Endothelial cell of umbilical vein (primary cell): ENCODE measurements around the gene DNASE1L1. TPM values are rescaled to one million over a fixed set of nuclear protein-coding genes. Genes with fewer than 3 reads are reported as not detected.
A peak's percentile ranks its signal among the peaks of the same experiment; 100 is the strongest.

Experiments
- BruUV-seq: library from RNA; stranded (reverse); fragments of 400-500 nt; replicated peaks from 2 replicates; lab custom pipeline; 2021; lab: Mats Ljungman, UMichigan
- CTCF ChIA-PET: fragments of 300-600, 350-600 bp; sonication (Branson Sonifier 250); formaldehyde crosslinking; loops from one replicate; lab custom pipeline; 2021; ENCODE audit warnings: antibody characterized with exemption, inconsistent platforms; lab: Charles Lee
- POLR2A ChIA-PET: fragments of 300-600, 350-600 bp; sonication (Branson Sonifier 250); formaldehyde crosslinking; loops from one replicate; lab custom pipeline; 2021; ENCODE audit warnings: antibody characterized with exemption, inconsistent platforms; lab: Charles Lee
- DNase-seq: peaks from one replicate; pipeline ENCODE4 v3.0.0-alpha.2; 2011; ENCODE audit warnings: low read depth, low spot score
- FAIRE-seq: peaks from 2 replicates; lab custom pipeline; 2011; peaks lifted over from hg19 to GRCh38; lab: Jason Lieb, UNC
- H2AFZ ChIP-seq: 2 replicates; pipeline ENCODE4 v1.6.0; 2012; ENCODE audit warnings: low read depth, low read length, control low read depth, inconsistent platforms
- H3K27ac ChIP-seq: 2 replicates; pipeline ENCODE4 v1.5.1; 2011; ENCODE audit warnings: low read depth, mild to moderate bottlenecking, control low read depth, low read length, moderate library complexity; ENCODE audit not compliant: insufficient read depth
- H3K27me3 ChIP-seq, 2 experiments: 2 replicates each; pipeline versions ENCODE4 v1.6.0 to v1.6.1; 2011; ENCODE audit warnings: low read length in 2 of 2, mixed read lengths in 1 of 2; ENCODE audit not compliant: control insufficient read depth in 2 of 2, insufficient read depth in 2 of 2
- H3K36me3 ChIP-seq, 2 experiments: 2 replicates in 1 of 2; 3 replicates in 1 of 2; pipeline ENCODE4 v1.5.1; 2011; ENCODE audit warnings: low read length in 2 of 2, mild to moderate bottlenecking in 1 of 2, moderate library complexity in 1 of 2; ENCODE audit not compliant: control insufficient read depth in 2 of 2, insufficient read depth in 2 of 2; ENCODE audit errors: extremely low read depth in 1 of 2
- H3K4me1 ChIP-seq: 3 replicates; pipeline ENCODE4 v1.5.1; 2011; ENCODE audit warnings: mild to moderate bottlenecking, low read length; ENCODE audit not compliant: control insufficient read depth, insufficient read depth; ENCODE audit errors: extremely low read depth
- H3K4me2 ChIP-seq: 2 replicates; pipeline ENCODE4 v1.6.1; 2011; ENCODE audit warnings: low read length, control low read depth, mixed read lengths; ENCODE audit not compliant: insufficient read depth
- H3K4me3 ChIP-seq, 3 experiments: fragments of 200-600 bp in 1 of 3; sonication (generic), shearing (Covaris generic) in 1 of 3; replicated peaks in 1 of 3; 2 replicates each; pipeline ENCODE4 v1.5.1; 2011 to 2016; ENCODE audit warnings: control low read depth in 3 of 3, low read length in 3 of 3, mild to moderate bottlenecking in 2 of 3, inconsistent platforms in 1 of 3, low read depth in 1 of 3, moderate library complexity in 1 of 3; ENCODE audit not compliant: insufficient read depth in 1 of 3
- H3K79me2 ChIP-seq: 2 replicates; pipeline ENCODE4 v1.6.0; 2012; ENCODE audit warnings: low read length, inconsistent platforms; ENCODE audit not compliant: control insufficient read depth, insufficient read depth
- H3K9ac ChIP-seq: replicated peaks from 2 replicates; pipeline ENCODE3; 2011; ENCODE audit warnings: low read length, control low read depth; ENCODE audit not compliant: insufficient read depth; ENCODE audit errors: extremely low read depth
- H3K9me1 ChIP-seq: replicated peaks from 3 replicates; pipeline ENCODE4 v1.6.0; 2011; ENCODE audit warnings: mild to moderate bottlenecking, low read length; ENCODE audit not compliant: control insufficient read depth, insufficient read depth; ENCODE audit errors: extremely low read depth
- H3K9me3 ChIP-seq: replicated peaks from 2 replicates; pipeline ENCODE4 v1.5.1; 2012; ENCODE audit warnings: low read length, inconsistent platforms; ENCODE audit not compliant: control insufficient read depth, insufficient read depth
- H4K20me1 ChIP-seq: replicated peaks from 2 replicates; pipeline ENCODE3; 2011; ENCODE audit warnings: mild to moderate bottlenecking, low read length; ENCODE audit not compliant: control insufficient read depth, insufficient read depth; ENCODE audit errors: extremely low read depth
- CTCF ChIP-seq, 2 donors: IDR thresholded peaks; 1 replicate in 1 of 2; 2 replicates in 1 of 2; pipeline ENCODE4 v1.5.1; 2011; ENCODE audit warnings: low read length in 2 of 2, mild to moderate bottlenecking in 2 of 2, moderate library complexity in 2 of 2, control low read depth in 1 of 2, inconsistent platforms in 1 of 2, low read depth in 1 of 2; ENCODE audit not compliant: insufficient read depth in 1 of 2; ENCODE audit errors: extremely low read depth in 1 of 2
- EZH2 ChIP-seq: IDR thresholded peaks from 2 replicates; pipeline ENCODE4 v1.6.1; 2012; ENCODE audit warnings: borderline replicate concordance, low read depth, mild to moderate bottlenecking, moderate library complexity, low read length, inconsistent platforms; ENCODE audit not compliant: severe bottlenecking
- FOS ChIP-seq: IDR thresholded peaks from 2 replicates; pipeline ENCODE4 v1.6.1; 2011; ENCODE audit warnings: mild to moderate bottlenecking, low read length, moderate library complexity, borderline replicate concordance; ENCODE audit not compliant: insufficient read depth
- GATA2 ChIP-seq: IDR thresholded peaks from 2 replicates; pipeline ENCODE4 v1.7.0; 2011; ENCODE audit warnings: low read depth, mild to moderate bottlenecking, moderate library complexity, mixed read lengths, low read length; ENCODE audit not compliant: insufficient read length, insufficient read depth
- JUN ChIP-seq: IDR thresholded peaks from 2 replicates; pipeline ENCODE4 v1.6.1; 2011; ENCODE audit warnings: borderline replicate concordance, low read depth; ENCODE audit not compliant: insufficient read length, insufficient read depth
- MYC ChIP-seq: IDR thresholded peaks from one replicate; pipeline ENCODE4 v1.6.1; 2011; ENCODE audit warnings: mild to moderate bottlenecking, low read depth, low read length
- POLR2A ChIP-seq: IDR thresholded peaks from 2 replicates; pipeline ENCODE4 v1.6.1; 2012; ENCODE audit warnings: low read depth, mild to moderate bottlenecking, control low read depth, low read length
- POLR2AphosphoS5 ChIP-seq: IDR thresholded peaks from 2 replicates; pipeline ENCODE4 v1.6.1; 2012; ENCODE audit warnings: low read depth, mild to moderate bottlenecking, control low read depth, low read length, moderate library complexity; ENCODE audit not compliant: insufficient read depth
- dilution Hi-C: fragments of 300-500 bp; cut with MboI; formaldehyde crosslinking; loops from one replicate; pipeline ENCODE4 v1.15.0; 2019; ENCODE audit warnings: low sequenced_read_pairs; ENCODE audit not compliant: extremely low pct_ligation_motif_present
- intact Hi-C: fragments of 100-400 bp; cut with micrococcal nuclease; formaldehyde crosslinking; loops from one replicate; pipeline ENCODE4 v1.10.0; 2022
- polyA plus RNA-seq, 4 experiments: library from polyadenylated mRNA; depleted of rRNA in 3 of 4; stranded (reverse) in 3 of 4; unstranded in 1 of 4; fragments of >200 nt; gene quantifications; 2 replicates each; pipeline versions ENCODE4 v1.2.1 to v1.2.3, GENCODE V29; 2011 to 2012; ENCODE audit warnings: missing spikeins in 1 of 4
- total RNA-seq: library from RNA; stranded (reverse); gene quantifications from 2 replicates; pipeline ENCODE4 v1.2.3, GENCODE V29; 2021
- TF ChIP-seq, protein P1 (sequence below): IDR thresholded peaks from 2 replicates; pipeline ENCODE4 v1.6.1; 2011; ENCODE audit not compliant: insufficient read depth, insufficient read length

The DNASE1L1 gene
- total and polyA plus RNA-seq, 2 donors (not counting 3 experiments of a cell fraction or from before 2014, with no cell fraction given) = 61.5 to 84.9 TPM

GRCh38 chrX:154371017-154371788 is 37.9 kb downstream of the DNASE1L1 start:
- Histone ChIP-seq H3K9me1 (no peaks in the 10 kb centered on the region), H2AFZ (no peak overlapping the region), H3K4me1 (peaks cover 30% of the 10 kb centered on the region), H4K20me1 (no peaks in the 10 kb centered on the region), H3K79me2 (peaks cover 49% of the 10 kb centered on the region), H3K4me2 (no peak overlapping the region), H3K27ac (peak overlapping the region; percentile 91), H3K9me3 (no peaks in the 10 kb centered on the region), H3K4me3 (peak overlapping the region; percentile 82 to 99 (median 91)), H3K9ac (peak overlapping the region; percentile 97), H3K36me3 (peaks cover 9 to 10% of the 10 kb centered on the region in 2 experiments), H3K27me3 (no peaks in the 10 kb centered on the region)
- DNase-seq (peak; percentile 91), FAIRE-seq (peak; percentile 75)
- CTCF ChIA-PET = interaction anchor here (1.0 kb wide), 2 partner anchors 13 to 16 kb away, joined by 3 to 4 read pairs; no protein-coding TSS in a partner anchor
- TF ChIP-seq POLR2A (peak; percentile 98), FOS (no peak), JUN (no peak), POLR2AphosphoS5 (peak; percentile 96), EZH2 (no peak), MYC (no peak), CTCF (IDR thresholded peaks at IDR 0.05; ENCODE audit: extremely low read depth in 1 of 2, insufficient read depth in 1 of 2, low read depth in 1 of 2, low read length in 2 of 2) (no peak), GATA2 (no peak)
- TF ChIP-seq, protein P1, sequence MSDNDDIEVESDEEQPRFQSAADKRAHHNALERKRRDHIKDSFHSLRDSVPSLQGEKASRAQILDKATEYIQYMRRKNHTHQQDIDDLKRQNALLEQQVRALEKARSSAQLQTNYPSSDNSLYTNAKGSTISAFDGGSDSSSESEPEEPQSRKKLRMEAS = peak; percentile 28
- dilution Hi-C loops (no loop called here), intact Hi-C loops (loop anchor here (5.0 kb wide), 1 partner anchor 36 kb away; the partner anchor contains the start of gene DNASE1L1)
- TSS peak; percentile 51 for BruUV-seq
- POLR2A ChIA-PET = interaction anchor here (0.5 to 1.3 kb wide), 6 partner anchors 8 to 176 kb away, joined by 3 to 7 read pairs (median 4); partner anchors contain the start of genes EMD and RPL10
